Activated CD4-positive, CD25-positive, alpha-beta regulatory T cell treated with anti-CD3 and anti-CD28 coated beads, Interleukin-2, amount 50 U/mL, for 72 hours (primary cell): Measurements from ENCODE around the gene TMEM184A.
"Not testable (repeated sequence)": the region's sequence is repeated elsewhere in the genome, so short reads cannot be mapped to it uniquely, and the experiment has no call there.

Source experiments
- DNase-seq: peaks from one replicate; pipeline ENCODE4 v3.0.0; 2021

The TMEM184A gene

GRCh38 chr7:1588978-1589377, 33.0 kb upstream of the TMEM184A start:
- DNase-seq: no peak

- no peak for DNase-seq
Observed at GRCh38 chr7:1587738-1588137, 31.7 kb upstream of the TMEM184A start.

- DNase-seq: no peak
Observed at GRCh38 chr7:1586827-1587705, 31.1 kb upstream of the TMEM184A start.

- DNase-seq: no peak
Observed at GRCh38 chr7:1586126-1586826, 30.3 kb upstream of the TMEM184A start.

- DNase-seq: no peak
Observed at GRCh38 chr7:1585142-1585981, 29.4 kb upstream of the TMEM184A start.

- DNase-seq: no peak
Observed at GRCh38 chr7:1584700-1585099, 28.7 kb upstream of the TMEM184A start.

GRCh38 chr7:1583241-1583930, 27.4 kb upstream of the TMEM184A start:
- DNase-seq: not testable (repeated sequence)

- DNase-seq: no peak
Observed at GRCh38 chr7:1580422-1581030, 24.5 kb upstream of the TMEM184A start.

- DNase-seq: peak; percentile 79
Observed at GRCh38 chr7:1579481-1580421, 23.7 kb upstream of the TMEM184A start.

GRCh38 chr7:1578513-1578912, 22.5 kb upstream of the TMEM184A start:
- no peak for DNase-seq

GRCh38 chr7:1576521-1577253, 20.7 kb upstream of the TMEM184A start:
- DNase-seq: no peak

GRCh38 chr7:1575809-1576208, 19.8 kb upstream of the TMEM184A start:
- DNase-seq: no peak

- DNase-seq: no peak
Observed at GRCh38 chr7:1572111-1572822, 16.3 kb upstream of the TMEM184A start.

- peak; percentile 92 for DNase-seq
Observed at GRCh38 chr7:1569833-1570632, 14.0 kb upstream of the TMEM184A start, which contains the start of gene PSMG3. Gene PSMG3, minus strand, starts transcription at chr7:1570032. Its CDS starts 693 bp downstream, at chr7:1569339.

GRCh38 chr7:1569440-1569832, 13.4 kb upstream of the TMEM184A start:
- no peak for DNase-seq

GRCh38 chr7:1569016-1569415, 13.0 kb upstream of the TMEM184A start:
- DNase-seq: no peak

- no peak for DNase-seq
Observed at GRCh38 chr7:1567896-1568510, 12.0 kb upstream of the TMEM184A start.
